HepG2 (cell line): ENCODE results near the gene PPP2R2D. TPM values are rescaled to one million over a fixed set of nuclear protein-coding genes. Genes with fewer than 3 reads are reported as not detected.

Source experiments
- HMGA1 ChIP-seq: sonication (generic); formaldehyde crosslinking; conservative IDR thresholded peaks from 2 replicates; pipeline ENCODE4 v1.4.0; 2020; ENCODE audit warnings: missing genetic modification reagents
- HOXA7 ChIP-seq: sonication (generic); formaldehyde crosslinking; IDR thresholded peaks from 2 replicates; pipeline ENCODE4 v1.8.1; 2022; ENCODE audit warnings: mild to moderate bottlenecking, missing genetic modification reagents, moderate library complexity
- PITX1 ChIP-seq: sonication (generic); formaldehyde crosslinking; IDR thresholded peaks from 2 replicates; pipeline ENCODE4 v1.5.1; 2020; ENCODE audit warnings: mild to moderate bottlenecking, missing genetic modification reagents
- POGZ ChIP-seq: sonication (generic); formaldehyde crosslinking; IDR thresholded peaks from 2 replicates; pipeline ENCODE4 v1.4.0; 2020; ENCODE audit warnings: mild to moderate bottlenecking, missing genetic modification reagents
- TBX2 ChIP-seq: sonication (generic); formaldehyde crosslinking; IDR thresholded peaks from 2 replicates; pipeline ENCODE4 v1.5.0; 2020; ENCODE audit warnings: missing genetic modification reagents, mild to moderate bottlenecking, borderline replicate concordance
- TCF12 ChIP-seq, 2 experiments: fragments of 450-650 bp in 1 of 2; sonication (generic) in 1 of 2; formaldehyde crosslinking in 1 of 2; IDR thresholded peaks; 2 replicates each; pipeline versions ENCODE4 v1.6.1 to v1.8.0; 2017 to 2022; ENCODE audit warnings: antibody characterized with exemption in 1 of 2, mild to moderate bottlenecking in 1 of 2, missing genetic modification reagents in 1 of 2, moderate library complexity in 1 of 2
- ZBTB3 ChIP-seq: sonication (generic); formaldehyde crosslinking; IDR thresholded peaks from 2 replicates; pipeline ENCODE4 v1.4.0; 2020; ENCODE audit warnings: low read depth, mild to moderate bottlenecking, moderate library complexity, missing genetic modification reagents, borderline replicate concordance
- ZMAT3 ChIP-seq: sonication (generic); formaldehyde crosslinking; conservative IDR thresholded peaks from 2 replicates; pipeline ENCODE4 v1.7.0; 2021; ENCODE audit warnings: missing genetic modification reagents
- ZNF264 ChIP-seq: sonication (generic); formaldehyde crosslinking; IDR thresholded peaks from 2 replicates; pipeline ENCODE4 v1.4.0; 2020; ENCODE audit warnings: missing genetic modification reagents
- ZNF296 ChIP-seq: sonication (generic); formaldehyde crosslinking; conservative IDR thresholded peaks from 2 replicates; pipeline ENCODE4 v1.5.0; 2020; ENCODE audit warnings: mild to moderate bottlenecking, missing genetic modification reagents
- ZNF563 ChIP-seq: sonication (generic); formaldehyde crosslinking; IDR thresholded peaks from 2 replicates; pipeline ENCODE4 v1.8.0; 2022; ENCODE audit warnings: mild to moderate bottlenecking, moderate library complexity, missing genetic modification reagents
- polyA plus RNA-seq, 8 experiments: library from polyadenylated mRNA; depleted of rRNA in 3 of 8; stranded (reverse) in 7 of 8; unstranded in 1 of 8; fragments of >200 nt; fragmentation: Illumina TruSeq in 4 of 8; extraction: Trizol in 4 of 8; gene quantifications; 2 replicates each; pipeline versions ENCODE4 v1.2.1 to v1.2.3, GENCODE V29; 2011 to 2016; ENCODE audit warnings: low read depth in 4 of 8, missing spikeins in 1 of 8, mixed read lengths in 1 of 8; ENCODE audit not compliant: insufficient read depth in 1 of 8
- total RNA-seq, 5 experiments: library from RNA; depleted of rRNA; stranded (reverse); fragments of >200 nt; fragmentation: Illumina TruSeq; extraction: Trizol; gene quantifications; 2 replicates each; pipeline ENCODE4 v1.2.3, GENCODE V29; 2016; ENCODE audit warnings: low read depth in 1 of 5
- TF ChIP-seq, protein P1 (sequence below): sonication (generic); formaldehyde crosslinking; IDR thresholded peaks from 2 replicates; pipeline ENCODE4 v1.5.1; 2020; ENCODE audit warnings: mild to moderate bottlenecking, missing genetic modification reagents, moderate library complexity
- TF ChIP-seq, protein P2 (sequence below), 2 experiments: sonication (generic) in 1 of 2; formaldehyde crosslinking in 1 of 2; IDR thresholded peaks; 2 replicates each; pipeline versions ENCODE4 v1.4.0 to v1.6.1; 2018 to 2020; ENCODE audit warnings: missing genetic modification reagents in 2 of 2, borderline replicate concordance in 1 of 2, low read depth in 1 of 2, mild to moderate bottlenecking in 1 of 2, missing biosample characterization in 1 of 2
- TF ChIP-seq, protein P3 (sequence below): sonication (generic); formaldehyde crosslinking; IDR thresholded peaks from 2 replicates; pipeline ENCODE4 v1.5.1; 2020; ENCODE audit warnings: mild to moderate bottlenecking, missing genetic modification reagents, borderline replicate concordance
- TF ChIP-seq, protein P4 (sequence below): sonication (generic); formaldehyde crosslinking; IDR thresholded peaks from 2 replicates; pipeline ENCODE4 v1.9.0; 2021; ENCODE audit warnings: missing genetic modification reagents, borderline replicate concordance

Gene PPP2R2D
- total and polyA plus RNA-seq, 2 of the 13 experiments (the other 11 are each of a cell fraction or from before 2014, with no cell fraction given): 32.7 to 33.2 TPM

DNA sequence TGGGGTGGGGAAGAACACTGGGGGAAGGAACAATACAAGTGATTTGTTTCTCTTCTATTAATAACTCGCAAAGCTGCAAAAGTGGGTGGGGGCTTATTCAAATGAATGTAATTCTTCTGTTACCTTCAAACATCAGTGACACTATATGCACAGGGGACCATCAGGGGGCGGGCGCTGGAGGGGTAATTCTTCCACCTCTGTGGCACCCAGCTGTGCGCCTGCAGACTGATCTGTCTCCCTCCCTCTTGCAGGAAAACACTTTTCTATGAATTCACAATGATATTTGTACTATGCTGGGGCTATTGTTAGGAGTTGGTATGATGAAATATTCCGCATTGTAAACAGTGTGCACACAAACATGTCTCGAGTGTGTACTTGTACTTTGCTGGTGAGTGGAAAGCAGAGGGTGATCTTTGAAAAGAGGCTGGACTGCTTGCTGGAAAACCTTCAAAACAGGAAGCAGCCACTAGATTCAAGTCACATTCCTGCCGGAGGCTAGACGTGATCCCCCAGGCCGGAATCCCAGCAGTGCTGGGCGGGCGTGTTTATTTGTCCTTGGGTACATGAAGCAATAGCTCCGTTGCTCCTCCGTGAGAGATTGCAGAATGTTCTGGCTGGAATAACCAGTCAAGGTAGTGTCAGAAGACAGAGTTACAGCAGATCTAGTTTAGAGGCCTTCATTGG lies 96.7 kb downstream of the PPP2R2D start (continued):
- no peak for TF ChIP-seq ZNF296
- TF ChIP-seq PITX1 (CRISPR knock-in tag): peak; percentile 86
- no peak for TF ChIP-seq HOXA7 (CRISPR knock-in tag)
- TF ChIP-seq HMGA1 (CRISPR knock-in tag): no peak
- TF ChIP-seq, protein P1, sequence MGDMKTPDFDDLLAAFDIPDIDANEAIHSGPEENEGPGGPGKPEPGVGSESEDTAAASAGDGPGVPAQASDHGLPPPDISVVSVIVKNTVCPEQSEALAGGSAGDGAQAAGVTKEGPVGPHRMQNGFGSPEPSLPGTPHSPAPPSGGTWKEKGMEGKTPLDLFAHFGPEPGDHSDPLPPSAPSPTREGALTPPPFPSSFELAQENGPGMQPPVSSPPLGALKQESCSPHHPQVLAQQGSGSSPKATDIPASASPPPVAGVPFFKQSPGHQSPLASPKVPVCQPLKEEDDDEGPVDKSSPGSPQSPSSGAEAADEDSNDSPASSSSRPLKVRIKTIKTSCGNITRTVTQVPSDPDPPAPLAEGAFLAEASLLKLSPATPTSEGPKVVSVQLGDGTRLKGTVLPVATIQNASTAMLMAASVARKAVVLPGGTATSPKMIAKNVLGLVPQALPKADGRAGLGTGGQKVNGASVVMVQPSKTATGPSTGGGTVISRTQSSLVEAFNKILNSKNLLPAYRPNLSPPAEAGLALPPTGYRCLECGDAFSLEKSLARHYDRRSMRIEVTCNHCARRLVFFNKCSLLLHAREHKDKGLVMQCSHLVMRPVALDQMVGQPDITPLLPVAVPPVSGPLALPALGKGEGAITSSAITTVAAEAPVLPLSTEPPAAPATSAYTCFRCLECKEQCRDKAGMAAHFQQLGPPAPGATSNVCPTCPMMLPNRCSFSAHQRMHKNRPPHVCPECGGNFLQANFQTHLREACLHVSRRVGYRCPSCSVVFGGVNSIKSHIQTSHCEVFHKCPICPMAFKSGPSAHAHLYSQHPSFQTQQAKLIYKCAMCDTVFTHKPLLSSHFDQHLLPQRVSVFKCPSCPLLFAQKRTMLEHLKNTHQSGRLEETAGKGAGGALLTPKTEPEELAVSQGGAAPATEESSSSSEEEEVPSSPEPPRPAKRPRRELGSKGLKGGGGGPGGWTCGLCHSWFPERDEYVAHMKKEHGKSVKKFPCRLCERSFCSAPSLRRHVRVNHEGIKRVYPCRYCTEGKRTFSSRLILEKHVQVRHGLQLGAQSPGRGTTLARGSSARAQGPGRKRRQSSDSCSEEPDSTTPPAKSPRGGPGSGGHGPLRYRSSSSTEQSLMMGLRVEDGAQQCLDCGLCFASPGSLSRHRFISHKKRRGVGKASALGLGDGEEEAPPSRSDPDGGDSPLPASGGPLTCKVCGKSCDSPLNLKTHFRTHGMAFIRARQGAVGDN: no peak
- TF ChIP-seq, protein P2, sequence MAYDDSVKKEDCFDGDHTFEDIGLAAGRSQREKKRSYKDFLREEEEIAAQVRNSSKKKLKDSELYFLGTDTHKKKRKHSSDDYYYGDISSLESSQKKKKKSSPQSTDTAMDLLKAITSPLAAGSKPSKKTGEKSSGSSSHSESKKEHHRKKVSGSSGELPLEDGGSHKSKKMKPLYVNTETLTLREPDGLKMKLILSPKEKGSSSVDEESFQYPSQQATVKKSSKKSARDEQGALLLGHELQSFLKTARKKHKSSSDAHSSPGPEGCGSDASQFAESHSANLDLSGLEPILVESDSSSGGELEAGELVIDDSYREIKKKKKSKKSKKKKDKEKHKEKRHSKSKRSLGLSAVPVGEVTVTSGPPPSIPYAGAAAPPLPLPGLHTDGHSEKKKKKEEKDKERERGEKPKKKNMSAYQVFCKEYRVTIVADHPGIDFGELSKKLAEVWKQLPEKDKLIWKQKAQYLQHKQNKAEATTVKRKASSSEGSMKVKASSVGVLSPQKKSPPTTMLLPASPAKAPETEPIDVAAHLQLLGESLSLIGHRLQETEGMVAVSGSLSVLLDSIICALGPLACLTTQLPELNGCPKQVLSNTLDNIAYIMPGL (CRISPR knock-in tag; IDR thresholded peaks at IDR 0.05; ENCODE audit: borderline replicate concordance in 1 of 2, low read depth in 1 of 2): peak; percentile 43 to 58
- TF ChIP-seq TCF12 (IDR thresholded peaks at IDR 0.05): no peak
- peak; percentile 85 for TF ChIP-seq TCF12 (CRISPR knock-in tag; IDR thresholded peaks at IDR 0.05)
- TF ChIP-seq, protein P3, sequence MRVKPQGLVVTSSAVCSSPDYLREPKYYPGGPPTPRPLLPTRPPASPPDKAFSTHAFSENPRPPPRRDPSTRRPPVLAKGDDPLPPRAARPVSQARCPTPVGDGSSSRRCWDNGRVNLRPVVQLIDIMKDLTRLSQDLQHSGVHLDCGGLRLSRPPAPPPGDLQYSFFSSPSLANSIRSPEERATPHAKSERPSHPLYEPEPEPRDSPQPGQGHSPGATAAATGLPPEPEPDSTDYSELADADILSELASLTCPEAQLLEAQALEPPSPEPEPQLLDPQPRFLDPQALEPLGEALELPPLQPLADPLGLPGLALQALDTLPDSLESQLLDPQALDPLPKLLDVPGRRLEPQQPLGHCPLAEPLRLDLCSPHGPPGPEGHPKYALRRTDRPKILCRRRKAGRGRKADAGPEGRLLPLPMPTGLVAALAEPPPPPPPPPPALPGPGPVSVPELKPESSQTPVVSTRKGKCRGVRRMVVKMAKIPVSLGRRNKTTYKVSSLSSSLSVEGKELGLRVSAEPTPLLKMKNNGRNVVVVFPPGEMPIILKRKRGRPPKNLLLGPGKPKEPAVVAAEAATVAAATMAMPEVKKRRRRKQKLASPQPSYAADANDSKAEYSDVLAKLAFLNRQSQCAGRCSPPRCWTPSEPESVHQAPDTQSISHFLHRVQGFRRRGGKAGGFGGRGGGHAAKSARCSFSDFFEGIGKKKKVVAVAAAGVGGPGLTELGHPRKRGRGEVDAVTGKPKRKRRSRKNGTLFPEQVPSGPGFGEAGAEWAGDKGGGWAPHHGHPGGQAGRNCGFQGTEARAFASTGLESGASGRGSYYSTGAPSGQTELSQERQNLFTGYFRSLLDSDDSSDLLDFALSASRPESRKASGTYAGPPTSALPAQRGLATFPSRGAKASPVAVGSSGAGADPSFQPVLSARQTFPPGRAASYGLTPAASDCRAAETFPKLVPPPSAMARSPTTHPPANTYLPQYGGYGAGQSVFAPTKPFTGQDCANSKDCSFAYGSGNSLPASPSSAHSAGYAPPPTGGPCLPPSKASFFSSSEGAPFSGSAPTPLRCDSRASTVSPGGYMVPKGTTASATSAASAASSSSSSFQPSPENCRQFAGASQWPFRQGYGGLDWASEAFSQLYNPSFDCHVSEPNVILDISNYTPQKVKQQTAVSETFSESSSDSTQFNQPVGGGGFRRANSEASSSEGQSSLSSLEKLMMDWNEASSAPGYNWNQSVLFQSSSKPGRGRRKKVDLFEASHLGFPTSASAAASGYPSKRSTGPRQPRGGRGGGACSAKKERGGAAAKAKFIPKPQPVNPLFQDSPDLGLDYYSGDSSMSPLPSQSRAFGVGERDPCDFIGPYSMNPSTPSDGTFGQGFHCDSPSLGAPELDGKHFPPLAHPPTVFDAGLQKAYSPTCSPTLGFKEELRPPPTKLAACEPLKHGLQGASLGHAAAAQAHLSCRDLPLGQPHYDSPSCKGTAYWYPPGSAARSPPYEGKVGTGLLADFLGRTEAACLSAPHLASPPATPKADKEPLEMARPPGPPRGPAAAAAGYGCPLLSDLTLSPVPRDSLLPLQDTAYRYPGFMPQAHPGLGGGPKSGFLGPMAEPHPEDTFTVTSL: peak; percentile 83; the same call in 1 of the 2 replicates
- TF ChIP-seq TBX2 (CRISPR knock-in tag): peak; percentile 82
- TF ChIP-seq ZNF563: peak; percentile 77; the same call in 1 of the 2 replicates
- TF ChIP-seq ZMAT3 (CRISPR knock-in tag): peak; percentile 59; the same call in 1 of the 2 replicates
- TF ChIP-seq, protein P4, sequence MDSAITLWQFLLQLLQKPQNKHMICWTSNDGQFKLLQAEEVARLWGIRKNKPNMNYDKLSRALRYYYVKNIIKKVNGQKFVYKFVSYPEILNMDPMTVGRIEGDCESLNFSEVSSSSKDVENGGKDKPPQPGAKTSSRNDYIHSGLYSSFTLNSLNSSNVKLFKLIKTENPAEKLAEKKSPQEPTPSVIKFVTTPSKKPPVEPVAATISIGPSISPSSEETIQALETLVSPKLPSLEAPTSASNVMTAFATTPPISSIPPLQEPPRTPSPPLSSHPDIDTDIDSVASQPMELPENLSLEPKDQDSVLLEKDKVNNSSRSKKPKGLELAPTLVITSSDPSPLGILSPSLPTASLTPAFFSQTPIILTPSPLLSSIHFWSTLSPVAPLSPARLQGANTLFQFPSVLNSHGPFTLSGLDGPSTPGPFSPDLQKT (CRISPR knock-in tag): no peak
- TF ChIP-seq POGZ (CRISPR knock-in tag): peak; percentile 72; the same call in 1 of the 2 replicates
- no peak for TF ChIP-seq ZNF264
- TF ChIP-seq ZBTB3 (CRISPR knock-in tag): peak; percentile 60; the same call in 1 of the 2 replicates
